Adrenal gland (tissue), 5 donors: ENCODE measurements around the gene DNAH3.

Experiments
- POLR2A ChIP-seq, 2 donors: fragments of 450-650 bp; IDR thresholded peaks; one replicate each; pipeline ENCODE4 v1.6.1; 2017; ENCODE audit warnings: antibody characterized with exemption in 2 of 2, mild to moderate bottlenecking in 2 of 2, moderate library complexity in 1 of 2
- TF ChIP-seq, protein P1 (sequence below), 6 experiments: fragments of 450-650 bp in 4 of 6; fragments of 200-600 bp in 2 of 6; sonication (generic) in 1 of 6; IDR thresholded peaks; 1 replicate in 5 of 6; 2 replicates in 1 of 6; pipeline versions ENCODE4 v1.5.1 to v1.8.0; 2016 to 2021; ENCODE audit warnings: antibody characterized with exemption in 6 of 6, mild to moderate bottlenecking in 2 of 6, moderate library complexity in 1 of 6
- donor health status: DM: no; HTN: no; CAD: no.

DNA sequence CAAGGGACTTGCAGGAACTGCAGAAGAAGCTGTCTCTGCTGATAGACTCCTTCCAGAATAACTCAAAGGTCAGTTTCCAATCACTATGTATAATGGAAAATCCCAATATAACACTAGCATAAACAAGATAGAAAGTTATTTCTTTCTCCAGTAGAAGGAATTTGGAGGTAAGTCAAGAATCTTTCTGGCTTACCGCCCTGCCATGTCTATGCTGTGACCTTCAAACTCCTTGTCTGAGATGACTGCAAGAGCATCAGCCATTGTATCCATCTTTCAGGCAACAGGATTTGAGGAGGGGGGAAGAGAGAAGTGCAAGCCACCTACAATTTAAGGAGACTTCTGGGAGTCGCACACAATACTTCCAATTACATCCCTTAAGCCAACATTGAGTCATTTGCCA is 10.6 kb upstream of the DNAH3 start:
- peak in 1 of 2 donors; percentile 11 for TF ChIP-seq POLR2A (IDR thresholded peaks at IDR 0.05)
- TF ChIP-seq, protein P1, sequence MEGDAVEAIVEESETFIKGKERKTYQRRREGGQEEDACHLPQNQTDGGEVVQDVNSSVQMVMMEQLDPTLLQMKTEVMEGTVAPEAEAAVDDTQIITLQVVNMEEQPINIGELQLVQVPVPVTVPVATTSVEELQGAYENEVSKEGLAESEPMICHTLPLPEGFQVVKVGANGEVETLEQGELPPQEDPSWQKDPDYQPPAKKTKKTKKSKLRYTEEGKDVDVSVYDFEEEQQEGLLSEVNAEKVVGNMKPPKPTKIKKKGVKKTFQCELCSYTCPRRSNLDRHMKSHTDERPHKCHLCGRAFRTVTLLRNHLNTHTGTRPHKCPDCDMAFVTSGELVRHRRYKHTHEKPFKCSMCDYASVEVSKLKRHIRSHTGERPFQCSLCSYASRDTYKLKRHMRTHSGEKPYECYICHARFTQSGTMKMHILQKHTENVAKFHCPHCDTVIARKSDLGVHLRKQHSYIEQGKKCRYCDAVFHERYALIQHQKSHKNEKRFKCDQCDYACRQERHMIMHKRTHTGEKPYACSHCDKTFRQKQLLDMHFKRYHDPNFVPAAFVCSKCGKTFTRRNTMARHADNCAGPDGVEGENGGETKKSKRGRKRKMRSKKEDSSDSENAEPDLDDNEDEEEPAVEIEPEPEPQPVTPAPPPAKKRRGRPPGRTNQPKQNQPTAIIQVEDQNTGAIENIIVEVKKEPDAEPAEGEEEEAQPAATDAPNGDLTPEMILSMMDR (IDR thresholded peaks at IDR 0.05), result no peak
